HG02759 (cell line): ENCODE results near the gene PLPPR1.

Experiments
- ATAC-seq: cut with Tn5 transposase; IDR thresholded peaks from one replicate; pipeline ENCODE4 v1.9.1; 2021; ENCODE audit warnings: mild to moderate bottlenecking, moderate library complexity; ENCODE audit not compliant: unreplicated experiment

PLPPR1 gene

GRCh38 chr9:101047848-101048397 is 19.4 kb downstream of the PLPPR1 start:
- ATAC-seq, result no peak

DNA sequence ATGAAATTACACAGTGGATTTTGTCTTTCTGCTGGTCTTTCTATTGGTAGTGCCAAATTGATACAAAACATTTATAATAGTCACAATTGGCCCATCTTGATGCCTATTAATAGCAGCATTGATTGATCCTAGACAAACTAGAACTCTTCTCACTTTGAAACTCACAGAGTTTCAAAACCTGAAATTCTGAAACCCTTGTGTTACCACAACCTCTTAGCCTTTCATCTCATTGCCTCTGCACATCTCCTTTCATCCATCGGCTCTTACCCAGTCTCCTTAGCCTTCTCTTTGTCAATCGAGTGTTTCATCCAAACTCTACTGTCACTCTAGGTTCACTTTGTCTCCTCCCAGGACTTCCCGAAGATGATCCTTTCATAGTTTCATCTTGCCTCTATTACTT is 22.1 kb downstream of the PLPPR1 start:
- ATAC-seq, result no peak

GRCh38 chr9:101054657-101055056 is 26.1 kb downstream of the PLPPR1 start:
- no peak for ATAC-seq

GRCh38 chr9:101055516-101055915 is 27.0 kb downstream of the PLPPR1 start:
- no peak for ATAC-seq

GRCh38 chr9:101062686-101063085 is 34.2 kb downstream of the PLPPR1 start:
- no peak for ATAC-seq

DNA sequence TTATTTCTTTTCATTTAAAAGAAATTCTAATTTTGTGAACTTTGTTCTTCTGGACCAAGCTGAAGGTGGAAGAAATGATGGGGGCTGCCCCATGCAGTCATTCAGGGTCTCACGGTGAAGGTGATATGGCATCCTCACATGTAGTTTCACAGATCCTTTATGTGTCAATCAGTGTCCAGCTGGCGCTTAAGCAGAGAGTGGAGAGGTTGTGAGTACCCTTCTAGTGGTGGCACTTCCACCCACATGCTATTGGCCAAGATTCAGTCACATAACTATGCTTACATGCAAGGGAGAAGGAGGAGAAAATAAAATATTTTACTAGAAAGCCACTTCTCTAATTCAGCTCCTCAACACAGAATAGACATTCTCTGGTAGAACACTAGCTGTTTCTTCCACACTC is 34.7 kb downstream of the PLPPR1 start:
- no peak for ATAC-seq

DNA sequence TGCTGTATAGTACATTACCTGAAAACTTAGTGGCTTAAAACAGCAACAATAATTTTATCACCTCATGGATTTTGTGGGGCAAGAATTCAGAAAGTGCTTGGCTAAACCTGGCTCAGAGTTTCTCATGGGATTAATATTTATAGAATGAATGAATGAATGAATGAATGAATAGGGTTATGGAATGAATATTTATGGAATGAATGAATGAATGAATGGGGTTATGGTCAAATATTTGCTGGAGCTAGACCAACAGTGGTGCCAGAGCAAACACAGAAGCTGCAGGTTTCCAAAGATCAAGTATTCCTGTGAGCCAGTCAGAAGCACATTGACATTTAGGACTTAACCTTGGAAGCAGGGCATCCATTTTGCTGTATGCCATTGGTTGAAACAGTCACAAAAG is 35.7 kb downstream of the PLPPR1 start:
- no peak for ATAC-seq

DNA sequence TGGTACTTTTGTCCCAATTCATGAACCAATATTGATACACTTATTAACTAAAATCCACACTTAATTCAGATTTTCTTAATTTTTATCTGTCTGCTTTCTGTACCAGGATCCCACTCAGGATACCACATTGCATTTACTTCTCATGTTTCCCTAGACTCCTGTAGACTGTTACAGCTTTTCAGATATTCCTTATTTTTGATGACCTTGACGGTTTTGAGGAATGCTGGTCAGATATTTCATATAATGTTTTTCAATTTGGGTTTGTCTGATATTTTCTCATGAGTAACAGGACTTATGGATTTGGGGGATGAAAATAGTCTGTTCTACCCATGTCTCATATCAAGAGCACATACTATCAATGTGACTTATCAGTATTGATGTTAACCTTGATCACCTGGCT is 37.4 kb downstream of the PLPPR1 start:
- ATAC-seq, result no peak

GRCh38 chr9:101068696-101069095 is 40.2 kb downstream of the PLPPR1 start:
- ATAC-seq, result no peak

DNA sequence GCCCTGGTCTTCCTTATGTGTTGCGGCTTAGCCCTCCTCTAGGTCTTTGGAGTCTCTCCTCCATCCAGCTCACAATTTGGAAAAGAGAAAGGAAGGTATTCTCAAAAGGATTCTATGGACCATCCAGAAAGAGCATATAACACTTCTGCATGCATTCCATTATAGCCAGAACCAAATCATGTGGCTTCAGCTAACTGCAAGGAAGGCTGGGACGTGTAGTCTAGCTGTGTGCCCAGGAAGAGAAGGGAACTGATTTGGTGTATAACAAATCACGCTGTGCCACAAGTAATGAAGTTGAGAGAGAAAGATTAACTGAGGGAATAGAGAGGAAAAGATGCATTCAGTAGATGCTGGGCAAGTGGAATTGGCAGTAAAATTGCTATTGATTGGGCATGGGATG is 43.7 kb downstream of the PLPPR1 start:
- no peak for ATAC-seq

GRCh38 chr9:101073122-101073521 is 44.6 kb downstream of the PLPPR1 start:
- no peak for ATAC-seq

- no peak for ATAC-seq
Measured at GRCh38 chr9:101081641-101082040, 53.1 kb downstream of the PLPPR1 start.

DNA sequence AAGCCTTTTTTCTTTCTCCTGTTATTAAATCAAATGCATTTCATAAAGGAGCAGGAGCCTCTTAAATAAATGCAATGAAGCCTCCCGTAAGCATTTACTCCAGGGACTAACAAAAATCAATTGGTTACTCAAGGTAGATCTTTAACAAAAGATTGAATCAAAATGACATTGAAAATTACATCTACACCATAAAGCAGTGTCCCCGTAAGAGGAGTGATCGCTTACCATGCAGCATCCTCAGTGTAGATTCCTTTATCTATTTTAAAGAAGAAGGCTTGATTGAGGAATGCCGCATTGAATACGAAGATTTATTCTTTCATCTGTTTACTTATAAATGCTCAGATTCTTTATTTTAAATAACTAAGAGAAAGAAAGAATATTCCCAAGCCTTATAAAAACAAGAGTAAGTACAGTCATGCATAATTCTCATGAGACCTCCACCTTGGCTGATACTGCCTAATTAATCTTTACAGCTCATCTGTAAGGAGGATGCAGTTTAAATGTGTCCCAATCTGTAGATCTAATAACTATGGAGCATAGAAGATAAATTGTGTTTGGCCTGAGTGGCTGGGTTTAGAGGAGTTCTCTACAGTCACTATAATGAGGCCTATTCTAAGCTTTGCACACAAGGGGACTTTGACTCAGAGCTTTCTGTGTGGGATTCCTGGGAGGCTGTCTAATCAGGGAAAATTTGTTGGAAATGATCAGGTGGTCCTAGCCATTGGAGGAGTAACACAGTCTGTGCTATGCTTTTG is 55.1 kb downstream of the PLPPR1 start:
- ATAC-seq, result no peak

DNA sequence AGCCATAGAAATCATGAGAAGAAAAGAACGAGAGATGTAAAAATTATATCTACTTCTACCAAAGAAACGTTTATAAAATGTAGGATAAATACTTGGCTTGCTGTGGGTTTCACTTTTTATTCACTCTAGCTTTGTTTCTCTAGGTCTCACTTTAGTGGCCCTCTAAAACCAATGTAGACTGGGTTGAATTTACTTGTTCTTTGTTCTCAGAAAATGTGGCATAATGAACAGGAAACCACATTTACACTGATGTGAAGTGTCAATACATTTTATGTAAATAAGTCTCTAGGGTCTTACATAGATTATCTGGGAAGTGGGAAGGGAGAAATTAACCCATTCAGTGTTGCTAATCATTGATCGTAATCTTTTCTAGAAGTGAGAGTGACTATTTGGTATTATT is 58.9 kb downstream of the PLPPR1 start:
- no peak for ATAC-seq

- ATAC-seq, result no peak
Measured at GRCh38 chr9:101092922-101093321, 64.4 kb downstream of the PLPPR1 start.

GRCh38 chr9:101093620-101094019 is 65.1 kb downstream of the PLPPR1 start:
- no peak for ATAC-seq

DNA sequence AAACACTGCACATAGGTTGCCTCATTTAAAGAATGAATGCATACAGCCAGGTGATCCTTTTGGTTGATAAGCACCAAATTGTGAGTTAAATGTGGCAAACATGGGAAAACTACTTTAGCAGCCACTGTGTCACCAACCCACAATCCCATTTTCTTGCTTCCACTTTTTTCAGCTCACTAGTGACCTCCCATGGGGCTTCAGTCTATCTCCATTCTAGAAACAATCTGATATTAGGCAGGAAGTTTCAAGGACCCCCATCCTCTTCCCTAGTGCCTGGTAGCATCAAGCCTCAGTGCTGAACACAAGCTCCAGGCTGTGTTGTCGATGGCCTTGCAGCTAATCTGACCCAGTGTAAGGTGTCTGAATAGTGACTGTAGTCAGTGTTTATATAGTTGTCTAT is 66.2 kb downstream of the PLPPR1 start:
- ATAC-seq, result no peak

DNA sequence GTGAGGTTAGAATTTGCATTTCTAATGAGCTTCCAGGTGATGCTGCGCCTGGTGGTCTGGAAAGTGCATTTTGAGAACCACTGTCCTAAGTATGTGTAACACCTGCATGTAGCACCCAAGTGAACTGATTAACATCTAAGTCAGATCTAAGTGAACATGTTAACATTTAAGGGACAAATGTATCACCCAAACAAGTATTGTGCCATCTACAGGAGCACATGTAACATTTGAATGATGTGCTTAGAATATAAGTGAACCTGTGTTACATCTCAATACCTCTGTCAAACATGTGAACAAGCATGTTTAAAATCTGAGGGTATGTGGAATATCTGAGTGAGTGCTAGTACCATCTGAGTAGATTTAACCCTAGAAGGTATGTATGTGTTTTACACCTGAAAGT is 68.7 kb downstream of the PLPPR1 start:
- no peak for ATAC-seq

DNA sequence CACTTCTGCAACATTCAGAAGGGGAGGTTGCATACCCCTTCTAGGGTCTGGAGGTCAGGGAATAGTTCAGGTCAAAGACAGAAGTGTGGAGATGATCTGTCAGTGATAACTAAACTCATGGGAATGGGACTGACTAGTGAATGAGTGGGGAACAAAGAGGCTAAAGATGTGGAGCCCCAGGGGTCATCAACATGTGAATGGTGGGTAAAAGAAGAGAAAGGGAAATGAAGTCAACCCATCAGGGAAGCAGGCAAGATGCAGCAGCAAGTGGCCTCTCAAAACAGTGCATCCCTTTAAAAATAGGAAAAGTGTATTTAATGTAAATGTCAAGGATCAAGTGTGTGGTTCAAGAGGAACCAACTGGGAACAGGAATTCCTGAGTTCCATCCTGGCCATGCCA is 69.9 kb downstream of the PLPPR1 start:
- ATAC-seq, result no peak

DNA sequence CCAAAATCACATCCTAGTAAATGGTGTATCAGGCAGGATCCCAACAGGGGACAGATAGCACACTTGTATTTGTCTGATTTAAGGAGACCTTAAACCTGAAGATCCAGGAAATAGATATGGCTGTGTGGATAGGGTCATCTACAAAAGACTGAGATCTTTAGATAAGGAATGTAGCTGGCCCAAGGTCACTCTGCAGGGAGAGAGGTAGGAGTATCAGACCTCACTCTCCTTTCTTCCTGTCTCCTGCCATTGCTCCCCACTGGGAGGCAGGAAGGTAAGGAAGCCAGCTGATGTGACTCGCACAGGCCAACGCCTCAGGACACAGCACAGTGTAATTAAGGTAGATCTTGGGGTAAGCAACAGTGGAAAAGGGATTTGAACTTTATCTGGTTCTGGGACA is 85.8 kb downstream of the PLPPR1 start:
- no peak for ATAC-seq

DNA sequence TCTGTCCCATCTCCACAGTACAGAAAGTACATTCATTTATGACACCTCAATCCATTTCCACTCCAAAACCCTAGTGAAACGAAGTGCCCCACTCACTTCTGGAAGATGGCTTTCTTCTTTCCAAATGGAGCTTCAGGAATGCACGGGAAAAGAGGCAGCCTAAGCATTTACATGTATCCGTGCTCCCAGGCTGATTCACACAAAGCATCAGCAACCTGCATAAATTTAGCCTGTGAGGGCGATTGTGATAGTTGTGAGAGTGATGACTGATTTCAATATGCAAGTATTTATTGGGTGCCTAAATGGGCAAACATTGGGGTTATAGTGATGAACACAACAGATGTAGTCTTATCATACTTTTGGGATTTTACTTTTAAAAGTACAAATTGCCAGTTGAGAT is 86.6 kb downstream of the PLPPR1 start:
- no peak for ATAC-seq

DNA sequence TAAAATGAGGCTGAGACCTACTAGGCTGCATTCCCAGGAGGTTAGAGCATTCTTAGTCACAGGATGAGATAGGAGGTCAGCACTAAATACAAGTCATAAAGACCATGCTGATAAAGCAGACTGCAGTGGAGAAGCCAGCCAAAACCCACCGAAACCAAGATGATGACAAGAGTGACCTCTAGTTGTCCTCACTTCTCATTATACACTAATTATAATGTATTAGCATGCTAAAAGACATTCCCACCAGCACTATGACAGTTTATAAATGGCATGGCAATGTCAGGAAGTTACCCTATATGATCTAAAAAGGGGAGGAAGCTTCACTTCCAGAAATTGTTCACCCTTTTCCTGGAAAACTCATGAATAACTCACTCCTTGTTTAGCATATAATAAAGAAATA is 88.6 kb downstream of the PLPPR1 start:
- no peak for ATAC-seq
